ENCODE results near the gene IL4I1.
"Not testable (repeated sequence)": the region's sequence is repeated elsewhere in the genome, so short reads cannot be mapped to it uniquely, and the experiment has no call there.

IL4I1 gene, protein sequence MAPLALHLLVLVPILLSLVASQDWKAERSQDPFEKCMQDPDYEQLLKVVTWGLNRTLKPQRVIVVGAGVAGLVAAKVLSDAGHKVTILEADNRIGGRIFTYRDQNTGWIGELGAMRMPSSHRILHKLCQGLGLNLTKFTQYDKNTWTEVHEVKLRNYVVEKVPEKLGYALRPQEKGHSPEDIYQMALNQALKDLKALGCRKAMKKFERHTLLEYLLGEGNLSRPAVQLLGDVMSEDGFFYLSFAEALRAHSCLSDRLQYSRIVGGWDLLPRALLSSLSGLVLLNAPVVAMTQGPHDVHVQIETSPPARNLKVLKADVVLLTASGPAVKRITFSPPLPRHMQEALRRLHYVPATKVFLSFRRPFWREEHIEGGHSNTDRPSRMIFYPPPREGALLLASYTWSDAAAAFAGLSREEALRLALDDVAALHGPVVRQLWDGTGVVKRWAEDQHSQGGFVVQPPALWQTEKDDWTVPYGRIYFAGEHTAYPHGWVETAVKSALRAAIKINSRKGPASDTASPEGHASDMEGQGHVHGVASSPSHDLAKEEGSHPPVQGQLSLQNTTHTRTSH

DNA sequence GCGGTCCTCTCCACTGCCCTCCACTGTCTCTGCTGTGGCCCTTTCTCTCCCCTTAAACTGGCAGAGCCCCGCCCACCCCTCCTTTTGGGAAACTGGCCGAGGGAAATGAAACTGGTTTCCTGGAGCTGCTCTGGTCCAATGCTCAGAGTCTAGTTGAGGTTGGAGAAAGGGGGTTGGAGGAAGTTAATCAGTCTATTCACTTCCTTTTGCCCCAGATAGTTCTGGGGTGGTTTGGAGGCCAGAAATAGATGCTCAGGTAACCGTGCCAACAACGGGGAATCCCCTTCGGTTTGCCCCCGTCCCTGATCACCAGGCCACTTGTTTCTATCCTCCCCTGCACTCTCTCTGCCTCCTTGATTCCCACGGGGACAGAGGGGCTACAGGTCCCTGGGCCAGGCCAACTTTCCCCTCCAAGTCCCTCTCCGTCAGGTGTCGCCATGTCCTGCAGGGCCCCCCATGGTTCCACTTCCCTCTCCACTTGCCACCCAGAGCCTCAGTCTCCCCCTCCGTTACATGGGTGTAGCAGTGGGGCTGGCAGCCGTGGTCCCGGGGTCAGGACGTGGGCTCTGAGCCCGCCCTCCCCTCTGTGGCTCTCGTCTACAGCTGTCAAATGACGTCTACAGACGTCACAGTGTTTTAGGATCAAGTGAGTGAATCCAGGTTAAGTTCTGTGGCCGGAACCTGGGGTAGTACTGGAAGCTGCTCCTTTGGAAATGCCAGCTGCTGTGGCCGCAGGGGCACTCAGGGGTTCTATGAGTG is at the start of gene IL4I1:
Gene IL4I1 (minus strand): TSS at position 25 of the 759 bp plus-strand sequence. CDS start 727 bp downstream, outside the sequence.
- POLR2A ChIA-PET = interaction anchor here (1.0 kb wide), 1 partner anchor 33 kb away, joined by 4 read pairs; the partner anchor contains the start of gene NUP62
- CTCF ChIA-PET = interaction anchor here (1.0 to 1.4 kb wide), 4 partner anchors 9 to 22 kb away, joined by 3 to 4 read pairs (median 4); no protein-coding TSS in a partner anchor
- TF ChIP-seq CTCF (IDR thresholded peaks at IDR 0.05; ENCODE audit: control extremely low read depth, extremely low read depth, low read depth, missing control alignments) = no peak
- DNase-seq (ENCODE audit: extremely low spot score) = peak; percentile 81

GRCh38 chr19:49946415-49946814 is 49.7 kb upstream of the IL4I1 start:
- no peak for TF ChIP-seq CTCF (IDR thresholded peaks at IDR 0.05; ENCODE audit: control extremely low read depth, extremely low read depth, low read depth, missing control alignments)
- DNase-seq (ENCODE audit: extremely low spot score) = no peak
- POLR2A ChIA-PET = no interaction called here
- CTCF ChIA-PET = interaction anchor here (1.9 kb wide), 1 partner anchor 8 kb away, joined by 5 read pairs; no protein-coding TSS in a partner anchor

DNA sequence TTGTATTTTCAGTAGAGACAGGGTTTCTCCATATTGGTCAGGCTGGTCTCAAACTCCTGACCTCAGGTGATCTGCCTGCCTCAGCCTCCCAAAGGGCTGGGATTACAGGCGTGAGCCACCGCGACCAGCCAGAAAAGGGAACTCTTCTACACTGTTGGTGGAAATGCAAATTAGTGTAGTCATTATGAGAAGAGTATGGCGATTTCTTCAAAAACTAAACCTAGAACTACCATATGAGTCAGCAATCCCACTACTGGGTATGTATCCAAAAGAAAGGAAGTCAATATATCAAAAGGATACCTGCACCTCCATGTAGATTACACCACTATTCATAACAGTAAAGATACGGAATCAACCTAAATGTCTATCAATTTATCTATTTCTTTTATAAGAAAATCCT is 47.9 kb upstream of the IL4I1 start:
- CTCF ChIA-PET; DNase-seq (ENCODE audit: extremely low spot score); POLR2A ChIA-PET: not testable (repeated sequence)

DNA sequence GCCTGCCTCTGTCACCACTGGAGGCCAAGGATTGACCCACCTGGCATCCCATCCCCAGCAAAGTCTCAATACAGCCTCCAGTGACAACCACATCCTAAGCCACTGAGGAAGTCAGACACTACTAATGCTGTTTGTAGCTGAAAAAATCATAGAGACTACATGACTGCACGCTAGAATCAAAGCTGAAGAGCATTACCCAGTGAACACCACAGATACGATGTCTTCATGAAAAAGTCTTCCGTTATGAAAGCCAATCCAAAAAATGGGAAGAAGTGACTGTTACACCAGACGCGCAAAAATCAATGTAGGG is 43.8 kb upstream of the IL4I1 start:
- ChIA-PET POLR2A (no interaction called here), CTCF (interaction anchor here (0.6 to 4.1 kb wide), 2 partner anchors 44 to 196 kb away, joined by 3 to 29 read pairs; no protein-coding TSS in a partner anchor)
- DNase-seq (ENCODE audit: extremely low spot score) = no peak
- TF ChIP-seq CTCF (IDR thresholded peaks at IDR 0.05; ENCODE audit: control extremely low read depth, extremely low read depth, low read depth, missing control alignments) = no peak

DNA sequence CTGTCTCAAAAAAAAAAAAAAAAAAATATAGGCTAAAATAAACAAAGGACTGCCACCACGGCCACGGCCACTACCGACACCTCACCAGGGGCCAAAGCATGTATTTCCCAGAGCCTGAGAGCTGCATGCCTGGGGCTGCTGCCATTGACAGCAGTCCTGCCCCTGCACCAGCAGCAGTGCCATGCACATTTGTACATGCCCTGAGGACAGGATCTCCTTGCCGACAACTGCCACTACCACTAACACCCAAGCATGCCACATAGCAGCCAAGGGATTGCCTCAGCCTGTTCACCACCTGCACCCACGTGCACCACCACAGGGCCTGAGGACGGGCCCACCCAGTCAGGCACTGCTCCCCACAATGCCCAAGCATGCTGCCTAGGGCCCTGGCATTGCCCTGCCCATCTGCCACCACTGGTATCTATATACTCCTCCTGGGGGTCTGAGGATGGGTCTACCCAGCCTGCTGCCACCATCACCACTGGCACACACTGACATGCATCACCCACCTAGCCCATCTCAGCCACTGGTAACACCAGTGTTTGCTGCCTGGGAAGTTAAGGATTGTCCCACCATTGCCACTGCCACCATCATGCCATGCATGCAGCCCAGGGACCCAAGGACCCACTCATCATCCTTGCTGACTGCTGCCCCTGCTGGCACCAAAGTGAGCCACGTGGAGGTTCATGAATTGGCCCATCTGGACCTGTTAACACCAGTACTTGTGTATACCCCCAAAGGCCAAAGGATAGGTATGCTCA is 43.2 kb upstream of the IL4I1 start:
- no peak for TF ChIP-seq CTCF (IDR thresholded peaks at IDR 0.05; ENCODE audit: control extremely low read depth, extremely low read depth, low read depth, missing control alignments)
- ChIA-PET POLR2A (no interaction called here), CTCF (interaction anchor here (1.2 to 4.1 kb wide), 3 partner anchors 40 to 196 kb away, joined by 10 to 29 read pairs (median 11); no protein-coding TSS in a partner anchor)
- DNase-seq (ENCODE audit: extremely low spot score) = no peak

DNA sequence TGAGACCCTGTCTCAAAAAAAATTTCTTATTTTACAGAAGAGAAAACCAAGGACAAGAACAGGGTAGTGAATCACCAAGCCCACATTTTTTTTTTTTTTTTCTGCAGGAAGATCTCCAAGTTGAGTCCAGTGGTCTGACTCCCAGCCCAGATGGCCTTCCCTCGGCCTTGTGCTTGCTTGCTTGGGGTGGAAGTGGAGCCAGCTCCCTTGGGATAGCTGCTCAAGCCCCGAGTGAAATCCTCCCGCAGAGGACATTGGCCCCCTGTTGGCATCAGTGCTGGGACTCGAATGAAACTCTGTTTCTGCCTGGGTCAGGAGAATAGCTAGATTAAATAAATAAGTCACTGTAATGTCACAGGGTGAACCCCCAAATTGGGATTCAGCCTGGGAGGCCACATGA is 42.0 kb upstream of the IL4I1 start:
- CTCF ChIA-PET = interaction anchor here (1.1 to 4.1 kb wide), 10 partner anchors 8 to 197 kb away, joined by 3 to 29 read pairs (median 7); partner anchors contain the start of gene ATF5
- DNase-seq (ENCODE audit: extremely low spot score) = no peak
- TF ChIP-seq CTCF (IDR thresholded peaks at IDR 0.05; ENCODE audit: control extremely low read depth, extremely low read depth, low read depth, missing control alignments) = no peak
- POLR2A ChIA-PET = interaction anchor here (0.7 kb wide), 1 partner anchor 521 kb away, joined by 4 read pairs; no protein-coding TSS in a partner anchor
